K562 (cell line): ENCODE results near the gene RPL3. TPM values are rescaled to one million over a fixed set of nuclear protein-coding genes. Genes with fewer than 3 reads are reported as not detected.

ENCODE experiments used
- ATAC-seq: fragments of 200-7000 bp; cut with Tn5 transposase; 3 replicates; pipeline ENCODE4 v1.9.1; 2020; ENCODE audit warnings: moderate library complexity
- BruUV-seq: library from RNA; stranded (reverse); fragments of 400-500 nt; replicated peaks from 2 replicates; lab custom pipeline; 2021; lab: Mats Ljungman, UMichigan
- CTCF ChIA-PET: fragments of 300-600 bp; formaldehyde crosslinking; extraction: SDS; loops from one replicate; lab custom pipeline; 2021; ENCODE audit warnings: low intra/inter-chr PET ratio; lab: Yijun Ruan, JAX
- POLR2A ChIA-PET: fragments of 300-600, 350-650 bp; sonication (Branson Sonifier 250); formaldehyde crosslinking; extraction: SDS; loops from one replicate; lab custom pipeline; 2021; ENCODE audit warnings: antibody characterized with exemption, inconsistent platforms; lab: Yijun Ruan, JAX
- DNase-seq, 4 experiments: peaks; one replicate each; pipeline versions ENCODE4 v3.0.0 to v3.0.0-alpha.2; 2011 to 2018; ENCODE audit warnings: low spot score in 3 of 4, mixed read lengths in 3 of 4; ENCODE audit errors: extremely low read depth in 1 of 4
- FAIRE-seq: peaks from 2 replicates; lab custom pipeline; 2011; peaks lifted over from hg19 to GRCh38; lab: Jason Lieb, UNC
- H2AFZ ChIP-seq: 2 replicates; pipeline ENCODE4 v1.6.0; 2011; ENCODE audit warnings: low read depth, low read length, control low read depth, inconsistent platforms
- H3K27ac ChIP-seq: fragments of 200-600 bp; 3 replicates; pipeline ENCODE4 v1.8.0; 2011; ENCODE audit warnings: low read depth, mild to moderate bottlenecking, control low read depth, inconsistent platforms, low read length, moderate library complexity, mixed read lengths; ENCODE audit errors: extremely low read depth
- H3K27me3 ChIP-seq, 2 experiments: fragments of 300-600 bp in 1 of 2; 2 replicates in 1 of 2; 3 replicates in 1 of 2; pipeline versions ENCODE4 v1.6.0 to v1.8.0; 2011; ENCODE audit warnings: inconsistent platforms in 2 of 2, low read length in 2 of 2, mild to moderate bottlenecking in 1 of 2, mixed read lengths in 1 of 2, moderate library complexity in 1 of 2; ENCODE audit not compliant: control insufficient read depth in 2 of 2, insufficient read depth in 2 of 2
- H3K36me3 ChIP-seq: fragments of 300-600 bp; 3 replicates; pipeline ENCODE4 v1.8.0; 2011; ENCODE audit warnings: mild to moderate bottlenecking, low read length, inconsistent platforms; ENCODE audit not compliant: control insufficient read depth, insufficient read depth
- H3K4me1 ChIP-seq, 2 experiments: fragments of 200-600 bp in 1 of 2; replicated peaks in 1 of 2; 2 replicates in 1 of 2; 3 replicates in 1 of 2; pipeline versions ENCODE4 v1.5.1 to v1.8.0; 2011; ENCODE audit warnings: inconsistent platforms in 2 of 2, low read length in 2 of 2, mild to moderate bottlenecking in 1 of 2, mixed read lengths in 1 of 2, moderate library complexity in 1 of 2; ENCODE audit not compliant: control insufficient read depth in 2 of 2, insufficient read depth in 2 of 2
- H3K4me2 ChIP-seq: 2 replicates; pipeline ENCODE4 v1.6.1; 2011; ENCODE audit warnings: low read length, control low read depth, inconsistent platforms, mixed read lengths; ENCODE audit not compliant: insufficient read depth
- H3K4me3 ChIP-seq: fragments of 200-600 bp; sonication (generic), shearing (Covaris generic); 2 replicates; pipeline ENCODE4 v1.5.1; 2016; ENCODE audit warnings: control low read depth, inconsistent platforms
- H3K79me2 ChIP-seq: fragments of 200-600 bp; 3 replicates; pipeline ENCODE4 v1.8.0; 2011; ENCODE audit warnings: low read length, inconsistent platforms; ENCODE audit not compliant: control insufficient read depth, insufficient read depth
- H3K9ac ChIP-seq, 2 experiments: 2 replicates each; pipeline versions ENCODE4 v1.6.0 to v1.6.1; 2011; ENCODE audit warnings: low read depth in 2 of 2, low read length in 2 of 2, control low read depth in 1 of 2, inconsistent platforms in 1 of 2, mild to moderate bottlenecking in 1 of 2, mixed read lengths in 1 of 2; ENCODE audit not compliant: insufficient read depth in 1 of 2
- H3K9me1 ChIP-seq: one replicate; pipeline ENCODE4 v1.6.0; 2011; ENCODE audit warnings: inconsistent platforms, mild to moderate bottlenecking, low read length, moderate library complexity; ENCODE audit not compliant: control insufficient read depth, insufficient read depth
- H3K9me3 ChIP-seq: replicated peaks from 2 replicates; pipeline ENCODE4 v1.5.1; 2011; ENCODE audit warnings: low read depth, low read length, inconsistent platforms; ENCODE audit not compliant: control insufficient read depth, insufficient read depth
- H4K20me1 ChIP-seq: replicated peaks from 2 replicates; pipeline ENCODE4 v1.6.1; 2011; ENCODE audit warnings: low read length, inconsistent platforms, mixed read lengths; ENCODE audit not compliant: control insufficient read depth, insufficient read depth
- E2F1 ChIP-seq: sonication (generic); formaldehyde crosslinking; IDR thresholded peaks from 2 replicates; pipeline ENCODE4 v1.8.1; 2023; ENCODE audit warnings: mild to moderate bottlenecking, missing genetic modification reagents, moderate library complexity
- FUS ChIP-seq: fragments of 200-400 bp; formaldehyde crosslinking; optimal IDR thresholded peaks from 2 replicates; pipeline ENCODE3; 2017; ENCODE audit warnings: low read depth, low read length
- HNRNPL ChIP-seq: fragments of 200-400 bp; formaldehyde crosslinking; IDR thresholded peaks from 2 replicates; pipeline ENCODE4 v1.6.1; 2017; ENCODE audit warnings: low read depth, mild to moderate bottlenecking, low read length
- HNRNPUL1 ChIP-seq: fragments of 200-400 bp; formaldehyde crosslinking; IDR thresholded peaks from 2 replicates; pipeline ENCODE4 v1.6.1; 2017; ENCODE audit warnings: low read length
- JUN ChIP-seq, 2 experiments: sonication (generic) in 1 of 2; formaldehyde crosslinking in 1 of 2; IDR thresholded peaks; 2 replicates each; pipeline versions ENCODE4 v1.6.1 to v1.8.0; 2012 to 2022; ENCODE audit warnings: borderline replicate concordance in 2 of 2, mild to moderate bottlenecking in 2 of 2, improper control_type of control experiment in 1 of 2, low read depth in 1 of 2, low read length in 1 of 2, missing genetic modification reagents in 1 of 2
- NFIC ChIP-seq: fragments of 450-650 bp; IDR thresholded peaks from 2 replicates; pipeline ENCODE4 v1.6.1; 2017; ENCODE audit warnings: mild to moderate bottlenecking, inconsistent platforms
- SAFB ChIP-seq: fragments of 200-400 bp; formaldehyde crosslinking; IDR thresholded peaks from 2 replicates; pipeline ENCODE4 v1.6.1; 2017; ENCODE audit warnings: low read depth, low read length, borderline replicate concordance
- SNIP1 ChIP-seq: fragments of 450-650 bp; IDR thresholded peaks from 2 replicates; pipeline ENCODE4 v1.7.1; 2017; ENCODE audit warnings: low read depth, mild to moderate bottlenecking
- SP1 ChIP-seq: sonication (generic); formaldehyde crosslinking; IDR thresholded peaks from 2 replicates; pipeline ENCODE4 v1.8.1; 2022; ENCODE audit warnings: mild to moderate bottlenecking, missing genetic modification reagents
- SPI1 ChIP-seq: IDR thresholded peaks from 2 replicates; pipeline ENCODE4 v1.6.1; 2011; ENCODE audit warnings: low read depth, low read length, control low read depth, borderline replicate concordance
- SUPT5H ChIP-seq: fragments of 450-650 bp; IDR thresholded peaks from 2 replicates; pipeline ENCODE4 v1.6.1; 2016
- WGBS: fragments of 100-300 bp; shearing (Covaris generic); methylation state at CpG from one replicate; pipeline ENCODE4 v1.1.6; 2016; ENCODE audit warnings: low coverage, mixed read lengths; ENCODE audit not compliant: insufficient coverage; ENCODE audit errors: missing lambda C conversion rate; 5-methylcytosine and 5-hydroxymethylcytosine counted together
- in situ Hi-C: fragments of 300-500 bp; cut with MboI; formaldehyde crosslinking; loops from 4 replicates; pipeline ENCODE4 v1.15.0; 2018; ENCODE audit warnings: inconsistent platforms, mixed read lengths
- intact Hi-C: fragments of 100-400 bp; cut with micrococcal nuclease; formaldehyde crosslinking; loops from 2 replicates; pipeline ENCODE4 v1.14.2; 2022
- polyA plus RNA-seq, 8 experiments: library from polyadenylated mRNA; depleted of rRNA in 4 of 8; stranded (reverse) in 5 of 8; unstranded in 3 of 8; fragments of >200 nt; fragmentation: Nextera tagmentation in 2 of 8; fragmentation: Illumina TruSeq in 1 of 8; extraction: Ambion mirVana in 2 of 8; extraction: Trizol in 1 of 8; gene quantifications; 2 replicates each; pipeline versions ENCODE4 v1.2.1 to v1.2.3, GENCODE V29; 2011 to 2014; ENCODE audit warnings: inconsistent platforms in 1 of 8, missing spikeins in 1 of 8
- total RNA-seq, 7 experiments: library from RNA; depleted of rRNA in 6 of 7; stranded (reverse); fragments of >200 nt in 6 of 7; fragmentation: Illumina TruSeq in 2 of 7; extraction: Trizol in 2 of 7; gene quantifications; 2 replicates each; pipeline versions ENCODE4 v1.2.1 to v1.2.3, GENCODE V29; 2011 to 2021; ENCODE audit warnings: low replicate concordance in 1 of 7
- TF ChIP-seq, protein P1 (sequence below): fragments of 250-450 bp; sonication (Bioruptor Pico); IDR thresholded peaks from 2 replicates; pipeline ENCODE4 v1.5.0; 2021; ENCODE audit warnings: mild to moderate bottlenecking, borderline replicate concordance

RPL3 gene
- total and polyA plus RNA-seq, 9 of the 15 experiments (the other 6 are each of a cell fraction or from before 2014, with no cell fraction given), result 1,624 to 4,066 (median 2,565) TPM

- no peak for TF ChIP-seq E2F1 (CRISPR knock-in tag)
- 0 out of 2 replicates have a peak, but pooled peaks have one; percentile 41 for TF ChIP-seq SUPT5H
- TF ChIP-seq SAFB, result peak; percentile 81
- TF ChIP-seq JUN (IDR thresholded peaks at IDR 0.05; ENCODE audit: borderline replicate concordance, low read depth, low read length), result no peak
- TF ChIP-seq JUN (CRISPR knock-in tag; IDR thresholded peaks at IDR 0.05; ENCODE audit: borderline replicate concordance), result no peak
Measured at GRCh38 chr22:39292561-39293074, 26.8 kb downstream of the RPL3 start (continued).

GRCh38 chr22:39292031-39292462 lies 27.4 kb downstream of the RPL3 start:
- Histone ChIP-seq H3K79me2 (no peaks in the 10 kb centered on the region), H3K9me3 (no peaks in the 10 kb centered on the region), H3K4me3 (no peak overlapping the region), H3K27ac (peak overlapping the region; percentile 85), H3K36me3 (no peaks in the 10 kb centered on the region), H3K9me1 (no peaks in the 10 kb centered on the region), H3K9ac (peak overlapping the region; percentile 56 to 91), H3K4me2 (peak overlapping the region; percentile 21; the same call in 1 of the 2 replicates), H3K27me3 (no peaks in the 10 kb centered on the region), H2AFZ (peak overlapping the region; percentile 83), H3K4me1 (peaks cover 37 to 63% of the 10 kb centered on the region in 2 experiments), H4K20me1 (no peaks in the 10 kb centered on the region)
- in situ Hi-C loops, result no loop called here
- no peak for DNase-seq
- TF ChIP-seq FUS (no peak), NFIC (peak; percentile 24; the same call in 1 of the 2 replicates), HNRNPL (peak; percentile 61; the same call in 1 of the 2 replicates), SP1 (CRISPR knock-in tag) (no peak), HNRNPUL1 (no peak), SPI1 (peak; percentile 16; the same call in 1 of the 2 replicates), SNIP1 (no peak)
- TF ChIP-seq, protein P1, sequence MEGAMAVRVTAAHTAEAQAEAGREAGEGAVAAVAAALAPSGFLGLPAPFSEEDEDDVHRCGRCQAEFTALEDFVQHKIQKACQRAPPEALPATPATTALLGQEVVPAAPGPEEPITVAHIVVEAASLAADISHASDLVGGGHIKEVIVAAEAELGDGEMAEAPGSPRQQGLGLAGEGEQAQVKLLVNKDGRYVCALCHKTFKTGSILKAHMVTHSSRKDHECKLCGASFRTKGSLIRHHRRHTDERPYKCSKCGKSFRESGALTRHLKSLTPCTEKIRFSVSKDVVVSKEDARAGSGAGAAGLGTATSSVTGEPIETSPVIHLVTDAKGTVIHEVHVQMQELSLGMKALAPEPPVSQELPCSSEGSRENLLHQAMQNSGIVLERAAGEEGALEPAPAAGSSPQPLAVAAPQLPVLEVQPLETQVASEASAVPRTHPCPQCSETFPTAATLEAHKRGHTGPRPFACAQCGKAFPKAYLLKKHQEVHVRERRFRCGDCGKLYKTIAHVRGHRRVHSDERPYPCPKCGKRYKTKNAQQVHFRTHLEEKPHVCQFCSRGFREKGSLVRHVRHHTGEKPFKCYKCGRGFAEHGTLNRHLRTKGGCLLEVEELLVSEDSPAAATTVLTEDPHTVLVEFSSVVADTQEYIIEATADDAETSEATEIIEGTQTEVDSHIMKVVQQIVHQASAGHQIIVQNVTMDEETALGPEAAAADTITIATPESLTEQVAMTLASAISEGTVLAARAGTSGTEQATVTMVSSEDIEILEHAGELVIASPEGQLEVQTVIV (CRISPR knock-in tag), result no peak
- ChIA-PET CTCF (no interaction called here), POLR2A (interaction anchor here (0.8 to 1.2 kb wide), 4 partner anchors 25 to 71 kb away, joined by 3 to 4 read pairs (median 4); partner anchors contain the start of gene RPL3)
- intact Hi-C loops, result no loop called here
- no TSS peak for BruUV-seq
- no peak for ATAC-seq
- no peak for FAIRE-seq
- 30% methylated on average over 2 of the region's 19 CpGs for WGBS
